Astrocyte of the cerebellum (primary cell): Measurements from ENCODE around the gene KAT2B.

Experiments
- DNase-seq: peaks from one replicate; pipeline ENCODE4 v3.0.0-alpha.2; 2011; ENCODE audit warnings: low read depth
- H3K4me3 ChIP-seq: 2 replicates; pipeline ENCODE4 v1.5.1; 2011; ENCODE audit warnings: mild to moderate bottlenecking, low read depth, low read length, moderate library complexity
- CTCF ChIP-seq: IDR thresholded peaks from 2 replicates; pipeline ENCODE4 v1.5.1; 2012; ENCODE audit warnings: low read length, low read depth, moderate library complexity, mild to moderate bottlenecking; ENCODE audit errors: missing control alignments
- in situ Hi-C: cut with HindIII; loops from 2 replicates; pipeline ENCODE4 v1.10.0; 2017; ENCODE audit warnings: low sequenced_read_pairs

The KAT2B gene

GRCh38 chr3:20039765-20040547 lies at the start of gene KAT2B:
KAT2B (plus strand) TSS chr3:20040446; CDS start chr3:20040478, 32 bp downstream.
- peak within 1 kb of the TSS; percentile 76 for H3K4me3 ChIP-seq
- in situ Hi-C loops = no loop called here
- no peak for DNase-seq
- TF ChIP-seq CTCF = peak; percentile 52

- in situ Hi-C loops = no loop called here
- no peak for DNase-seq
- no peak overlapping the region for H3K4me3 ChIP-seq
- no peak for TF ChIP-seq CTCF
Observed at GRCh38 chr3:19994796-19995195, 45.5 kb upstream of the KAT2B start.

DNA sequence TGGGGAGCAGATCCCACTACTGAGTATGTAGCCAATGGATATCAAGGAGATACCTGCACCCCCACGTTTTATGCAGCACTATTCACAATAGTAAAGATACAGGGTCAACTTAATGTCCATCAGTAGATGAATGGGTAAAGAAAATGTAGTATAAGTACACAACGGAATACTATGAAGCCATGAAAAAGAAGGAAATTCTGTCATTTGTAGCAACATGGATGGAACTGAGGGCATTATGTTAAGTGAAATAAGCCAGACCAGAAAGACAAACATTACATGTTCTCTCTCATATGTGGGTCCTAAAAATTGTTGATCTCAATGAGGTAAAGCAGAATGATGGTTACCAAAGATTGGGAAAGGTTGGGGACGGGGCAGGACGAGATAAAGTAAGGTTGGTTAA lies 42.7 kb upstream of the KAT2B start:
- no peak for DNase-seq
- in situ Hi-C loops = no loop called here
- no peak for TF ChIP-seq CTCF

GRCh38 chr3:20001932-20002331 lies 38.3 kb upstream of the KAT2B start:
- no peak for DNase-seq
- TF ChIP-seq CTCF = no peak
- in situ Hi-C loops = no loop called here
- H3K4me3 ChIP-seq = no peak overlapping the region

More for the DNA sequence above, 42.7 kb upstream of the KAT2B start:
- H3K4me3 ChIP-seq = no peak overlapping the region

DNA sequence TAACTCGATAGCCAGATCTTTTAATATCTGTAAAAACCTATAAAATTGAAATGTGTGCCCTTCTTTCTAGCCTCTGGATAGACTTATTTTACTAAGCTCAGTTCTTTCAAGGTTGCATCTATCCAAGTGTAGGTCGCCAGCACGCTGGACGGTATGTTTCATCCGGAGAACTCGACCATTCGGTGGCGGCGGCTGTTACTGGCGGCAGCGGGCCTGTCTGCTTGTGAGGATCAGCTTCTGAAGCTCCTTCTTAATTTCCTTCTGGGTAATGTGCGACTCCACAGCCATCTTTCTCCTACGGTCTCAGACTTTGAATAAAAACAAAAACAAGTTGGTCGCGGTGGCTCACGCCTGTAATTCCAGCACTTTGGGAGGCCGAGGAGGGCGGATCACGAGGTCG lies 32.3 kb upstream of the KAT2B start:
- H3K4me3 ChIP-seq = no peak overlapping the region
- TF ChIP-seq CTCF = no peak
- no peak for DNase-seq
- in situ Hi-C loops = no loop called here

DNA sequence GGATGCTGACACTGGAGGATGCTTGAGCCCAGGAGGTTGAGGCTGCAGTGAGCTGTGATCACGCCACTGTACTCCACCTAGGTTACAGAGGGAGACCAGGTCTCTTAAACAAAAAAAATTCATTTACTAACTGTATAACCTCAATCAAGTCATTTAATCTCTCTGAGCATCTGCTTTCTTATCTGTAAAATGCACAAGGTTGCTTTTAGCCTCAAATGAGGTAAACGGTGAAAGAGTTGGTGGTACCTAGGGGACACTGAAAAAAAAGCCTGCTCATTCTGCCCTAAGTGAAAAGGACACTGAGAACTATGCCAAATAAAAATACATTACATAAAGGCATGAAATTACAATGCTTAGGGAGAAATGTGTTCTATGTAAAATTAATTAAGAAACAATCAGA lies 31.6 kb upstream of the KAT2B start:
- no peak for DNase-seq
- no peak for TF ChIP-seq CTCF
- no peak overlapping the region for H3K4me3 ChIP-seq
- in situ Hi-C loops = no loop called here
